T follicular helper cell (primary cell): Measurements from ENCODE around the gene PLXNA4.

ENCODE experiments used
- DNase-seq: peaks from one replicate; pipeline ENCODE4 v3.0.0-alpha.2; 2020; ENCODE audit warnings: low read depth

The PLXNA4 gene

GRCh38 chr7:132117181-132117580 is 459.1 kb downstream of the PLXNA4 start:
- no peak for DNase-seq

- DNase-seq: no peak
Observed at GRCh38 chr7:132116369-132116768, 459.9 kb downstream of the PLXNA4 start.

- no peak for DNase-seq
Observed at GRCh38 chr7:132115758-132116157, 460.5 kb downstream of the PLXNA4 start.

- no peak for DNase-seq
Observed at GRCh38 chr7:132115028-132115427, 461.2 kb downstream of the PLXNA4 start.

GRCh38 chr7:132114411-132114810 is 461.9 kb downstream of the PLXNA4 start:
- no peak for DNase-seq

GRCh38 chr7:132113536-132114371 is 462.5 kb downstream of the PLXNA4 start:
- no peak for DNase-seq

- DNase-seq: no peak
Observed at GRCh38 chr7:132112657-132113056, 463.6 kb downstream of the PLXNA4 start.

- DNase-seq: no peak
Observed at GRCh38 chr7:132112106-132112505, 464.2 kb downstream of the PLXNA4 start.

GRCh38 chr7:132110692-132111091 is 465.6 kb downstream of the PLXNA4 start:
- no peak for DNase-seq

GRCh38 chr7:132109769-132110168 is 466.5 kb downstream of the PLXNA4 start:
- no peak for DNase-seq

- no peak for DNase-seq
Observed at GRCh38 chr7:132108563-132108962, 467.7 kb downstream of the PLXNA4 start.

- DNase-seq: no peak
Observed at GRCh38 chr7:132106491-132106890, 469.8 kb downstream of the PLXNA4 start.

- no peak for DNase-seq
Observed at GRCh38 chr7:132105096-132105495, 471.2 kb downstream of the PLXNA4 start.

GRCh38 chr7:132103718-132104117 is 472.6 kb downstream of the PLXNA4 start:
- DNase-seq: no peak

- DNase-seq: no peak
Observed at GRCh38 chr7:132102942-132103341, 473.3 kb downstream of the PLXNA4 start.

- no peak for DNase-seq
Observed at GRCh38 chr7:132102391-132102790, 473.9 kb downstream of the PLXNA4 start.

GRCh38 chr7:132100981-132101380 is 475.3 kb downstream of the PLXNA4 start:
- no peak for DNase-seq

- DNase-seq: no peak
Observed at GRCh38 chr7:132100483-132100882, 475.8 kb downstream of the PLXNA4 start.

- DNase-seq: no peak
Observed at GRCh38 chr7:132099163-132099562, 477.1 kb downstream of the PLXNA4 start.

- DNase-seq: no peak
Observed at GRCh38 chr7:132098327-132098726, 477.9 kb downstream of the PLXNA4 start.

GRCh38 chr7:132097550-132098134 is 478.6 kb downstream of the PLXNA4 start:
- DNase-seq: no peak

GRCh38 chr7:132095111-132095765 is 481.0 kb downstream of the PLXNA4 start:
- no peak for DNase-seq

GRCh38 chr7:132092106-132092505 is 484.2 kb downstream of the PLXNA4 start:
- no peak for DNase-seq
